GM12878 (cell line): ENCODE data around the gene BSPRY. TPM values are rescaled to one million over a fixed set of nuclear protein-coding genes. Genes with fewer than 3 reads are reported as not detected.

Experiments used
- ATAC-seq: fragments of 200-7000 bp; cut with Tn5 transposase; 3 replicates; pipeline ENCODE4 v1.9.1; 2020; ENCODE audit warnings: mild to moderate bottlenecking, moderate library complexity
- Bru-seq: library from RNA; stranded (reverse); fragments of 400-500 nt; gene quantifications from one replicate; lab custom pipeline; 2021; lab: Mats Ljungman, UMichigan
- BruChase-seq, 2 experiments: library from RNA; stranded (reverse); fragments of 400-500 nt; gene quantifications; one replicate each; lab custom pipeline; 2021; lab: Mats Ljungman, UMichigan
- BruUV-seq: library from RNA; stranded (reverse); fragments of 400-500 nt; replicated peaks from 2 replicates; lab custom pipeline; 2021; lab: Mats Ljungman, UMichigan
- CTCF ChIA-PET: fragments of 300-600 bp; sonication (Branson Sonifier 250); formaldehyde crosslinking; extraction: SDS; loops from one replicate; lab custom pipeline; 2021; ENCODE audit warnings: inconsistent platforms; lab: Yijun Ruan, JAX
- POLR2A ChIA-PET: fragments of 350-600 bp; formaldehyde crosslinking; extraction: SDS; loops from one replicate; lab custom pipeline; 2021; ENCODE audit warnings: inconsistent platforms; lab: Charles Lee
- RAD21 ChIA-PET: fragments of 300-600 bp; sonication (Branson Sonifier 250); formaldehyde crosslinking; loops from one replicate; lab custom pipeline; 2023; ENCODE audit warnings: antibody characterized with exemption; ENCODE audit not compliant: unreplicated experiment; lab: Charles Lee
- SMC1A ChIA-PET: fragments of 300-600 bp; sonication (Branson Sonifier 250); formaldehyde crosslinking; loops from one replicate; lab custom pipeline; 2023; ENCODE audit not compliant: unreplicated experiment, uncharacterized antibody; lab: Charles Lee
- DNase-seq: peaks from one replicate; pipeline ENCODE4 v3.0.0-alpha.2; 2011; ENCODE audit warnings: low read depth, low spot score
- FAIRE-seq: peaks from 3 replicates; lab custom pipeline; 2011; peaks lifted over from hg19 to GRCh38; lab: Jason Lieb, UNC
- H2AFZ ChIP-seq: 2 replicates; pipeline ENCODE4 v1.6.0; 2011; ENCODE audit warnings: low read depth, low read length, control low read depth; ENCODE audit not compliant: control insufficient read depth
- H3K27ac ChIP-seq: 2 replicates; pipeline ENCODE4 v1.5.1; 2011; ENCODE audit warnings: control low read depth; ENCODE audit not compliant: control insufficient read depth, insufficient read depth
- H3K27me3 ChIP-seq, 2 experiments: replicated peaks in 1 of 2; 2 replicates each; pipeline versions ENCODE4 v1.6.0 to v1.6.1; 2011; ENCODE audit warnings: low read length in 1 of 2; ENCODE audit not compliant: control insufficient read depth in 2 of 2, insufficient read depth in 2 of 2
- H3K36me3 ChIP-seq, 2 experiments: 2 replicates each; pipeline ENCODE4 v1.5.1; 2011; ENCODE audit warnings: low read length in 1 of 2; ENCODE audit not compliant: control insufficient read depth in 2 of 2, insufficient read depth in 2 of 2
- H3K4me1 ChIP-seq: 2 replicates; pipeline ENCODE4 v1.6.1; 2011; ENCODE audit warnings: mild to moderate bottlenecking, low read length, moderate library complexity, mixed read lengths; ENCODE audit not compliant: control insufficient read depth, insufficient read depth
- H3K4me2 ChIP-seq: 2 replicates; pipeline ENCODE4 v1.6.0; 2011; ENCODE audit warnings: control low read depth; ENCODE audit not compliant: control insufficient read depth, insufficient read depth
- H3K4me3 ChIP-seq: fragments of 200-600 bp; sonication (generic); 2 replicates; pipeline ENCODE4 v1.5.1; 2016
- H3K79me2 ChIP-seq: 2 replicates; pipeline ENCODE4 v1.6.0; 2011; ENCODE audit warnings: low read length; ENCODE audit not compliant: control insufficient read depth, insufficient read depth
- H3K9ac ChIP-seq: 2 replicates; pipeline ENCODE4 v1.8.0; 2011; ENCODE audit warnings: low read length, control low read depth, mixed read lengths; ENCODE audit not compliant: control insufficient read depth, insufficient read depth
- H3K9me3 ChIP-seq: replicated peaks from 3 replicates; pipeline ENCODE4 v1.5.1; 2011; ENCODE audit warnings: mild to moderate bottlenecking, low read length; ENCODE audit not compliant: control insufficient read depth, insufficient read depth
- H4K20me1 ChIP-seq: 2 replicates; pipeline ENCODE4 v1.6.0; 2011; ENCODE audit not compliant: control insufficient read depth, insufficient read depth
- CHD1 ChIP-seq: IDR thresholded peaks from 2 replicates; pipeline ENCODE4 v1.6.1; 2012; ENCODE audit warnings: low read depth, low read length, improper control_type of control experiment
- DPF2 ChIP-seq: fragments of 450-650 bp; IDR thresholded peaks from 2 replicates; pipeline ENCODE4 v1.6.1; 2017; ENCODE audit warnings: mild to moderate bottlenecking
- HDAC6 ChIP-seq: fragments of 200-600 bp; sonication (generic); IDR thresholded peaks from one replicate; pipeline ENCODE4 v1.8.0; 2017; ENCODE audit warnings: antibody characterized with exemption; ENCODE audit not compliant: unreplicated experiment
- ZSCAN29 ChIP-seq: fragments of 450-650 bp; IDR thresholded peaks from 2 replicates; pipeline ENCODE4 v1.6.1; 2017; ENCODE audit warnings: mild to moderate bottlenecking, moderate library complexity
- WGBS: methylation state at CpG from one replicate; pipeline ENCODE4 v1.1.6; 2016; ENCODE audit warnings: low lambda C conversion rate; ENCODE audit not compliant: insufficient replicate concordance, insufficient coverage; ENCODE audit errors: missing lambda C conversion rate; 5-methylcytosine and 5-hydroxymethylcytosine counted together
- in situ Hi-C: fragments of 300-500 bp; cut with MboI; formaldehyde crosslinking; loops from 9 replicates; pipeline ENCODE4 v1.14.3; 2018; ENCODE audit warnings: mixed read lengths
- intact Hi-C: fragments of 100-400 bp; cut with micrococcal nuclease; formaldehyde crosslinking; loops from one replicate; pipeline ENCODE4 v1.14.2; 2022; ENCODE audit not compliant: unreplicated experiment
- long read RNA-seq, 2 experiments: library from polyadenylated mRNA; unstranded; transcript quantifications; one replicate each; pipeline ENCODE4 v2.0.0, GENCODE V29; 2019 to 2020
- polyA minus RNA-seq, 3 experiments: library from RNA; depleted of rRNA, polyadenylated mRNA; stranded (reverse); fragments of >200 nt; gene quantifications; 2 replicates each; pipeline ENCODE4 v1.2.3, GENCODE V29; 2011
- polyA plus RNA-seq, 11 experiments: library from polyadenylated mRNA; depleted of rRNA in 4 of 11; unstranded in 6 of 11; stranded (reverse) in 5 of 11; fragments of >200 nt; fragmentation: Nextera tagmentation in 4 of 11; fragmentation: Illumina TruSeq in 1 of 11; extraction: Ambion mirVana in 4 of 11; extraction: Trizol in 1 of 11; gene quantifications; 1 replicate in 1 of 11; 2 replicates in 10 of 11; pipeline versions ENCODE4 v1.2.1 to v1.2.3, GENCODE V29; 2011 to 2016; ENCODE audit warnings: inconsistent platforms in 2 of 11, missing spikeins in 2 of 11, low read depth in 1 of 11
- total RNA-seq, 4 experiments: library from RNA; depleted of rRNA in 3 of 4; stranded (reverse); fragments of >200 nt in 3 of 4; fragmentation: Illumina TruSeq in 1 of 4; extraction: Trizol in 1 of 4; gene quantifications; 2 replicates each; pipeline versions ENCODE4 v1.2.1 to v1.2.3, GENCODE V29; 2013 to 2021
- TF ChIP-seq, protein P1 (sequence below): fragments of 450-650 bp; IDR thresholded peaks from 2 replicates; pipeline ENCODE4 v1.6.1; 2017; ENCODE audit warnings: mild to moderate bottlenecking, low read depth, inconsistent platforms; ENCODE audit not compliant: poor library complexity, severe bottlenecking
- TF ChIP-seq, protein P2 (sequence below): fragments of 450-650 bp; IDR thresholded peaks from 2 replicates; pipeline ENCODE4 v1.6.1; 2017; ENCODE audit warnings: mild to moderate bottlenecking
- TF ChIP-seq, protein P3 (sequence below): fragments of 450-650 bp; IDR thresholded peaks from 2 replicates; pipeline ENCODE4 v1.6.1; 2017; ENCODE audit warnings: antibody characterized with exemption, mild to moderate bottlenecking, moderate library complexity
- TF ChIP-seq, protein P4 (sequence below): fragments of 450-650 bp; conservative IDR thresholded peaks from 2 replicates; pipeline ENCODE4 v1.6.1; 2017; ENCODE audit warnings: mild to moderate bottlenecking, moderate library complexity

BSPRY gene
- 0.22 and 0.92 TPM in 2 replicates for total RNA-seq (2013; cell fraction: nucleolus; rRNA removed)
- total RNA-seq (2014; rRNA removed) = 6.3 and 6.5 TPM in 2 replicates
- total RNA-seq (2014; rRNA removed; fragmentation: Illumina TruSeq; extraction: Trizol) = 3.3 and 3.8 TPM in 2 replicates
- total RNA-seq (2021) = 5.6 and 6.0 TPM in 2 replicates
- polyA plus RNA-seq (2011; ENCODE audit: low read depth) = 0.87 TPM
- 0.40 and 0.45 TPM in 2 replicates for polyA plus RNA-seq (2011; rRNA removed)
- polyA plus RNA-seq (2011; cell fraction: cytosol; rRNA removed) = 0.53 and 0.55 TPM in 2 replicates
- polyA plus RNA-seq (2011; cell fraction: nucleus; rRNA removed) = 0.38 and 0.64 TPM in 2 replicates
- 1.0 and 1.9 TPM in 2 replicates for polyA plus RNA-seq (2012)
- 2.7 and 4.4 TPM in 2 replicates for polyA plus RNA-seq (2014; fragmentation: Illumina TruSeq; extraction: Trizol)
- polyA plus RNA-seq (2014; fragmentation: Nextera tagmentation; extraction: Ambion mirVana) = 1 to 10 TPM in 1 of 2 experiments, under 1 TPM in 1; 1.00 to 1.5 TPM
- 6.1 and 6.3 TPM in 2 replicates for polyA plus RNA-seq (2014; rRNA removed)
- polyA plus RNA-seq (2016; fragmentation: Nextera tagmentation; extraction: Ambion mirVana) = 1 to 10 TPM; 4.0 to 4.1 TPM
- 0.44 and 0.98 TPM in 2 replicates for polyA minus RNA-seq (2011; rRNA and poly(A)+ RNA removed)
- not detected in 2 replicates for polyA minus RNA-seq (2011; cell fraction: cytosol; rRNA and poly(A)+ RNA removed)
- 0.19 and 0.24 TPM in 2 replicates for polyA minus RNA-seq (2011; cell fraction: nucleus; rRNA and poly(A)+ RNA removed)
- percentile 11 among the genes with signal in this experiment for Bru-seq, nascent RNA
- percentile 8 among the genes with signal in this experiment for BruChase-seq, experiment 1, labeled RNA remaining after a 6-hour chase
- BruChase-seq, experiment 2, labeled RNA remaining after a 2-hour chase = percentile 17 among the genes with signal in this experiment
- long read RNA-seq, experiment 1 = 0 reads
- long read RNA-seq, experiment 2, partial matches to known transcripts = 0 of 1 reads
- long read RNA-seq, experiment 2, other reads (novel, unspliced or antisense) = 1 of 1 reads

DNA sequence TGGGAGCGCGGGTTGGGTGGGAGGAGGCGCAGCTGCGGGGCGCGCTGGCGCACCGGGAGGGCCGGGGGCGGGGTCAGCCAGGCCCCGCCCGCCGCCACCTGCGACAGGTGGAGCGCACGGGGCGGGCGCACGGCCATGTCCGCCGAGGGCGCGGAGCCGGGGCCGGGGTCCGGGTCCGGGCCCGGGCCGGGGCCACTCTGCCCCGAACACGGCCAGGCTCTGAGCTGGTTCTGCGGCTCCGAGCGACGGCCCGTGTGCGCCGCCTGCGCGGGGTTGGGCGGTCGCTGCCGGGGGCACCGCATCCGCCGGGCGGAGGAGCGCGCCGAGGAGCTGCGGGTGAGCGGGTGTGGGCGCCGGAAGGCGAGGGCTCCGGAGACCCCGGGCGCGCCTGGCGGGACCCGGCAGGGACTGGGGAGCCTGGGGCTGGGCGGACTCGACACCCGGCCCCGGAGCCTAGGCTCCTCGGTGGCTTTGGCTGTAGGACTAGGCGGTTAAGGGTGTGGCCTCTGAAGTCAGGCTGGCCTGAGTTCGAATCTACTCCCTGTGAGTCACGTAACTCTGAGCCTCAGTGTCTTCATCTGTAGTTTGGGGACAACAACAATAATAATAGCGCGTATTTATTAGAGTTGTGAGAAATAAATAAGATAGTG is at the start of gene BSPRY:
TSS of gene BSPRY (plus strand) at position 97 of the 650 bp plus-strand sequence. CDS start at position 136, 39 bp downstream.
- Histone ChIP-seq H4K20me1 (no peaks in the 10 kb centered on the region), H3K36me3 (no peaks in the 10 kb centered on the region), H3K4me1 (peaks cover 19% of the 10 kb centered on the region), H3K79me2 (no peaks in the 10 kb centered on the region), H3K4me3 (peak within 1 kb of the TSS; percentile 66), H3K9ac (peak within 1 kb of the TSS; percentile 60), H3K27me3 (no peaks in the 10 kb centered on the region; a peak in 2 of 4 replicates), H3K27ac (peak within 1 kb of the TSS; percentile 33; the same call in 1 of the 2 replicates), H2AFZ (peak within 1 kb of the TSS; percentile 66), H3K4me2 (peak within 1 kb of the TSS; percentile 97), H3K9me3 (no peaks in the 10 kb centered on the region)
- DNase-seq (no peak), ATAC-seq (peak; percentile 52), FAIRE-seq (no peak)
- BruUV-seq = no TSS peak
- ChIA-PET SMC1A (interaction anchor here (0.8 to 1.6 kb wide), 3 partner anchors 10 to 50 kb away, joined by 3 to 7 read pairs (median 6); partner anchors contain the start of genes ALAD and WDR31), POLR2A (interaction anchor here (1.1 to 1.7 kb wide), 4 partner anchors 8 to 60 kb away, joined by 3 to 5 read pairs (median 4); partner anchors contain the start of genes HDHD3 and POLE3), CTCF (interaction anchor here (0.9 to 2.6 kb wide), 8 partner anchors 9 to 305 kb away, joined by 3 to 12 read pairs (median 4); partner anchors contain the start of genes ALAD and WDR31), RAD21 (interaction anchor here (1.5 kb wide), 1 partner anchor 52 kb away, joined by 3 read pairs; the partner anchor contains the start of gene ALAD)
- in situ Hi-C loops = no loop called here
- intact Hi-C loops = no loop called here
- 4% methylated on average over 55 of the region's 71 CpGs for WGBS
- TF ChIP-seq, protein P1, sequence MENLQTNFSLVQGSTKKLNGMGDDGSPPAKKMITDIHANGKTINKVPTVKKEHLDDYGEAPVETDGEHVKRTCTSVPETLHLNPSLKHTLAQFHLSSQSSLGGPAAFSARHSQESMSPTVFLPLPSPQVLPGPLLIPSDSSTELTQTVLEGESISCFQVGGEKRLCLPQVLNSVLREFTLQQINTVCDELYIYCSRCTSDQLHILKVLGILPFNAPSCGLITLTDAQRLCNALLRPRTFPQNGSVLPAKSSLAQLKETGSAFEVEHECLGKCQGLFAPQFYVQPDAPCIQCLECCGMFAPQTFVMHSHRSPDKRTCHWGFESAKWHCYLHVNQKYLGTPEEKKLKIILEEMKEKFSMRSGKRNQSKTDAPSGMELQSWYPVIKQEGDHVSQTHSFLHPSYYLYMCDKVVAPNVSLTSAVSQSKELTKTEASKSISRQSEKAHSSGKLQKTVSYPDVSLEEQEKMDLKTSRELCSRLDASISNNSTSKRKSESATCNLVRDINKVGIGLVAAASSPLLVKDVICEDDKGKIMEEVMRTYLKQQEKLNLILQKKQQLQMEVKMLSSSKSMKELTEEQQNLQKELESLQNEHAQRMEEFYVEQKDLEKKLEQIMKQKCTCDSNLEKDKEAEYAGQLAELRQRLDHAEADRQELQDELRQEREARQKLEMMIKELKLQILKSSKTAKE = no peak
- TF ChIP-seq DPF2 = 0 out of 2 replicates have a peak, but pooled peaks have one; percentile 46
- TF ChIP-seq, protein P2, sequence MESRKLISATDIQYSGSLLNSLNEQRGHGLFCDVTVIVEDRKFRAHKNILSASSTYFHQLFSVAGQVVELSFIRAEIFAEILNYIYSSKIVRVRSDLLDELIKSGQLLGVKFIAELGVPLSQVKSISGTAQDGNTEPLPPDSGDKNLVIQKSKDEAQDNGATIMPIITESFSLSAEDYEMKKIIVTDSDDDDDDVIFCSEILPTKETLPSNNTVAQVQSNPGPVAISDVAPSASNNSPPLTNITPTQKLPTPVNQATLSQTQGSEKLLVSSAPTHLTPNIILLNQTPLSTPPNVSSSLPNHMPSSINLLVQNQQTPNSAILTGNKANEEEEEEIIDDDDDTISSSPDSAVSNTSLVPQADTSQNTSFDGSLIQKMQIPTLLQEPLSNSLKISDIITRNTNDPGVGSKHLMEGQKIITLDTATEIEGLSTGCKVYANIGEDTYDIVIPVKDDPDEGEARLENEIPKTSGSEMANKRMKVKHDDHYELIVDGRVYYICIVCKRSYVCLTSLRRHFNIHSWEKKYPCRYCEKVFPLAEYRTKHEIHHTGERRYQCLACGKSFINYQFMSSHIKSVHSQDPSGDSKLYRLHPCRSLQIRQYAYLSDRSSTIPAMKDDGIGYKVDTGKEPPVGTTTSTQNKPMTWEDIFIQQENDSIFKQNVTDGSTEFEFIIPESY = no peak
- TF ChIP-seq, protein P3, sequence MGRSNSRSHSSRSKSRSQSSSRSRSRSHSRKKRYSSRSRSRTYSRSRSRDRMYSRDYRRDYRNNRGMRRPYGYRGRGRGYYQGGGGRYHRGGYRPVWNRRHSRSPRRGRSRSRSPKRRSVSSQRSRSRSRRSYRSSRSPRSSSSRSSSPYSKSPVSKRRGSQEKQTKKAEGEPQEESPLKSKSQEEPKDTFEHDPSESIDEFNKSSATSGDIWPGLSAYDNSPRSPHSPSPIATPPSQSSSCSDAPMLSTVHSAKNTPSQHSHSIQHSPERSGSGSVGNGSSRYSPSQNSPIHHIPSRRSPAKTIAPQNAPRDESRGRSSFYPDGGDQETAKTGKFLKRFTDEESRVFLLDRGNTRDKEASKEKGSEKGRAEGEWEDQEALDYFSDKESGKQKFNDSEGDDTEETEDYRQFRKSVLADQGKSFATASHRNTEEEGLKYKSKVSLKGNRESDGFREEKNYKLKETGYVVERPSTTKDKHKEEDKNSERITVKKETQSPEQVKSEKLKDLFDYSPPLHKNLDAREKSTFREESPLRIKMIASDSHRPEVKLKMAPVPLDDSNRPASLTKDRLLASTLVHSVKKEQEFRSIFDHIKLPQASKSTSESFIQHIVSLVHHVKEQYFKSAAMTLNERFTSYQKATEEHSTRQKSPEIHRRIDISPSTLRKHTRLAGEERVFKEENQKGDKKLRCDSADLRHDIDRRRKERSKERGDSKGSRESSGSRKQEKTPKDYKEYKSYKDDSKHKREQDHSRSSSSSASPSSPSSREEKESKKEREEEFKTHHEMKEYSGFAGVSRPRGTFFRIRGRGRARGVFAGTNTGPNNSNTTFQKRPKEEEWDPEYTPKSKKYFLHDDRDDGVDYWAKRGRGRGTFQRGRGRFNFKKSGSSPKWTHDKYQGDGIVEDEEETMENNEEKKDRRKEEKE = no peak
- TF ChIP-seq, protein P4, sequence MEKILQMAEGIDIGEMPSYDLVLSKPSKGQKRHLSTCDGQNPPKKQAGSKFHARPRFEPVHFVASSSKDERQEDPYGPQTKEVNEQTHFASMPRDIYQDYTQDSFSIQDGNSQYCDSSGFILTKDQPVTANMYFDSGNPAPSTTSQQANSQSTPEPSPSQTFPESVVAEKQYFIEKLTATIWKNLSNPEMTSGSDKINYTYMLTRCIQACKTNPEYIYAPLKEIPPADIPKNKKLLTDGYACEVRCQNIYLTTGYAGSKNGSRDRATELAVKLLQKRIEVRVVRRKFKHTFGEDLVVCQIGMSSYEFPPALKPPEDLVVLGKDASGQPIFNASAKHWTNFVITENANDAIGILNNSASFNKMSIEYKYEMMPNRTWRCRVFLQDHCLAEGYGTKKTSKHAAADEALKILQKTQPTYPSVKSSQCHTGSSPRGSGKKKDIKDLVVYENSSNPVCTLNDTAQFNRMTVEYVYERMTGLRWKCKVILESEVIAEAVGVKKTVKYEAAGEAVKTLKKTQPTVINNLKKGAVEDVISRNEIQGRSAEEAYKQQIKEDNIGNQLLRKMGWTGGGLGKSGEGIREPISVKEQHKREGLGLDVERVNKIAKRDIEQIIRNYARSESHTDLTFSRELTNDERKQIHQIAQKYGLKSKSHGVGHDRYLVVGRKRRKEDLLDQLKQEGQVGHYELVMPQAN = no peak
- TF ChIP-seq HDAC6 = peak; percentile 38
- no peak for TF ChIP-seq CHD1
- no peak for TF ChIP-seq ZSCAN29
